Hematopoietic multipotent progenitor cell treated with erythropoietin and hydrocortisone succinate and interleukin-3 and kit ligand, for 4 days (in vitro differentiated cells): ENCODE results near the gene AMMECR1.
"Not testable (repeated sequence)": the region's sequence is repeated elsewhere in the genome, so short reads cannot be mapped to it uniquely, and the experiment has no call there.

Experiments
- DNase-seq: peaks from one replicate; pipeline ENCODE4 v3.0.0-alpha.2; 2015

The AMMECR1 gene

DNA sequence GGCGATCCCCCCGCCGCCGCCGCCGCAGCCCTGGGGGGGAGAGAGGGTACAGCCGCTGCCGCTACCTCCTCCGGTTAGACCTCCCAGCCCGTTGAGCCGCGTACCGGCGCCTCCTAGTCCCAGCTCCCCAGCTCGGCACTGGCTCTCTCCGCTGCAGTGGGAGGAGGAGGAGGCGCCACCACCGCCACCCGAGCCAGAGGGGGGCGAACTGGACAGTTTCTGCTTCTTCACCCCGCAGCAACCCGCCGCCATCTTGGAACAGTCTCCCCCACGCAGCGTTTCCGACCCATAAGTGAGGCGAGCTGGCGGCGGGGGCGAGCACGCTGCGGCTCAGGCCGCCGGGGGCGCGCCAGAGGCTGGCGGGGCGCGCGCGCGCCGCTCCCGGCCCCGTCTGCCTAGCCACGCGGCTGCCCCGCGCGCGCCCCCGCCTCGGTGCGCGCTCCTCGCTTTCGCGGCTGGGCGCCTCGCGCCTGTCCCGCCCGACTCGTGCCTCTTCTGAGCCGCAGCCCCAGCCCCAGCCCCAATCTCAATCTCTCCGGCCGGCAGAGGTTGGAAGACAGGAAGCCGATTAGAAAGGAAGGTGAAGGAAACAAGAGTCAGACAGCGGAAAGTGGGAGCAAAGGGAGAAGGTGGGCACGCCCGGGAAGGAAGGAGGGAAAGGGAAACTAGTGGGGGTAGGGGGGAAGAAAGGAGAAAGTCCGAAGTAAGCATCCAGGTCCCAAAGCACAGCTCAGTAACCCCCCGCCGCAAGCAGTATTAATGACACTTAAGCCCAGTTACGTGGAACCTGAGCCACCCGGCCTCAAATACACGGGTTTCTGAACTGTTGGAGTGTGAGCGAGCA lies at the start of gene AMMECR1:
Gene AMMECR1, minus strand, starts transcription at position 266 of the 844 bp plus-strand sequence. Its CDS starts 14 bp downstream, at position 252.
- peak; percentile 93 for DNase-seq

DNA sequence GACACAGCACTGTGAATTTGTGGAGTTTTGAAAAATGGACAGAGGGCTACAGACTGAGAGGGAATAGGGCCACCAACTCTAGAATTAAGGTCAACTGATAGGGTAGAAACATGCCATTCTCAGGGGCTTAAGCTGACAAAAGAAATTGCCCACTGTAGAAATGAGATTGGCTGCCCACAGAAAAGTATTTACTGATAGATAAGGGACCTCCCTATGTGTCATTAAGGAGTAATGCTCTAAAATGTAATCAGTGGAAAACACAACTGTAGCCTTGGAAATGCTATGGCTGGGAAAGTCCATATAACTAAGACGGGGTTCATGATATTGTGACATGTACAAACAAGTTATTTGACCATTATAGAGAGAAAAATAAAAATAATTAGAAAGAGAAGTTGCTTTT lies 45.4 kb upstream of the AMMECR1 start:
- peak; percentile 80 for DNase-seq

- no peak for DNase-seq
Observed at GRCh38 chrX:110359273-110359672, 41.4 kb upstream of the AMMECR1 start.

DNA sequence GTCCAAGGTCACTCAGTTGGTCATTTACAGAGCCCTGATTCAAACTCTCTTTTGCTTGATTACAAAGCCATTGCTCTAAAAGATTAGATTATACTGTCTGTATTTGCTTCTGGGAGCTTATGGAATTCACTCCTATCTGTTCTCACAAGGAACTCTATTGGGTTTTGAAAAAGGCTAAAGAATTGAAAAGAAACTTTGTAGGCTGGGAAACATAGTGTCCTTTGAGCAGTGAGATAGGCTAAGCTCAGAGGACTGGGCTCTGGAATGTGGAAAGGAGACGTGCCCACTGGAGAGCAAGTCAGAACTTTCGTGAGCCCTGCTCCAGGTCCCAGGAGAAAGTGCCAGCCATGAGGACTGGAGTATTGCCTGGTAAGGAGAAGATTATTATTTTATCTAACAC lies 40.7 kb upstream of the AMMECR1 start, which contains the start of gene RTL9:
Gene RTL9, plus strand, starts transcription at position 301 of the 400 bp plus-strand sequence. CDS start 91,770 bp downstream, outside the sequence.
- DNase-seq = no peak

GRCh38 chrX:110346681-110347080 lies 28.8 kb upstream of the AMMECR1 start:
- no peak for DNase-seq

GRCh38 chrX:110341189-110342035 lies 23.5 kb upstream of the AMMECR1 start:
- peak; percentile 60 for DNase-seq

DNA sequence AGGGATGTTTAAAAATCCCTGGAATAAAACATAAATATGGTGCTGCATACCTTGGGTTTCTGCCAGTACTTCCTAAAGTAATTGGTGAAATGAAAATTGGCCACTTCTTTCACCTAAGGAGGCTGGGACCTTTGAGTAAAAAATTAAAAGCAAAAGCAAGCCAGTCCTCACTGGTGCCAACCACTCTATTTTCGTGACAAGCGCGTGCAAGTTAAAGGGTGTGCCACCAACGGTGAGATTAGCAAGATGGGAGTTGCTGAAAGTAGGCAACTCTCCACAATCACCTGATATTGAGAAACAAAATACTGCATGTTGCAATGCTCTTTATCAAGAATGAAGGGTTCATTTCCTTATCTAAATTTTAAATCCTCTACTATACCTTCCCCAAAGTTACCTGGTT lies 21.1 kb upstream of the AMMECR1 start:
- peak; percentile 72 for DNase-seq

- not testable (repeated sequence) for DNase-seq
Observed at GRCh38 chrX:110333458-110333857, 15.6 kb upstream of the AMMECR1 start.

DNA sequence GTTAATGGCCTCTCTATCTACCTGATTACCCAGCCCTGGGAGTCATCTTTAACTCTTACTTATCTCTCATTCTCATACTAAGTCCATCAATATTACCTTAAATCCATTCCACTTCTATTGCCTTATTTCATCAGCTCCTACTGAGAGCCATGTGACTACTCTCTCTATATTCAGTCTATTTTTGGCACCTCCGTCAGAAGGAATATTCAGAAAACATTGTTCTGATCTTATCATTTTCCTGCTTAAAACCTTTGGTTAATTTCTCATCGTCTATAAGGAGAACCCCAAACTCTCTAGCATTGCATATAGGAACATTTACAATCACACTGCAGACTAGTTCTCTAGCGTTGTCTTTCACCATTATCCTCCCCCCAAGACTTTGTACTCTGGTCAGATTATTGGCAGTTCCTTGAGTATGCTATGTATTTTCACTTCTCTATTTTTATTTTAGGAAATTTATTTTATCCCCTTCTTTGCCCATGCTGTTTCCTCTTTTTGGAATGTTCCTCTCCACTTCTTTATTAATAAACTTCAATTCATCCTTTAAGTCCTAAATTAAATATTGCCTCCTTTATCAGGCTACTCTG lies 13.7 kb upstream of the AMMECR1 start:
- DNase-seq = no peak

DNA sequence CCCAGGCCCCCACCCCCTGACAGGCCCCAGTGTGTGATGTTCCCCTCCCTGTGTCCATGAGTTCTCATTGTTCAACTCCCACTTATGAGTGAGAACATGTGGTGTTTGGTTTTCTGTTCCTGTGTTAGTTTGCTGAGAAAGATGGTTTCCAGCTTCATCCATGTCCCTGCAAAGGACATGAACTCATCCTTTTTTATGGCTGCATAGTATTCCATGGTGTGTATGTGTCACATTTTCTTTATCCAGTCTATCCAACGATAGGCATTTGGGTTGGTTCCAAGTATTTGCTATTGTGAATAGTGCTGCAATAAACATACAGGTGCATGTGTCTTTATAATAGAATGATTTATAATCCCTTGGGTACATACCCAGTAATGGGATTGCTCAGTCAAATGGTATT lies 10.7 kb upstream of the AMMECR1 start:
- DNase-seq = not testable (repeated sequence)

- peak; percentile 63 for DNase-seq
Observed at GRCh38 chrX:110327336-110327735, 9.5 kb upstream of the AMMECR1 start.

DNA sequence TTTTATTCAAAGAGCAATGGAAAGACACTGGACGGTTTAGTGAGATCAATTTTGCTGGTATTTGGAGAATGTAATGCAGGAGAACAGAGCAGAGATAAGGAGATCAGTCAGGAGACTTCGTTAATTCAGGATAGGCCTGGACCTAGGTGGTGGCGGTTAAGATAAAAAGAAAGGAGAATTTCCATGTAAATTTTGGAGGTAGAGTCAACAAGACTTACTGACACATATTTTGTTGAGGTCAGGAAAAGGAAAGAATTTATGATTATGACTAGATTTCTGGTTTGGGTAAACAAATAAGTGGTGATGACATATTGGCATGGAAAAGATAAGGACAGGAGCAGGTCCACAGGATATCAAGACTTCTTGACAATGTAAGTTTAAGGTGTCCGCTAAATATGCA lies 8.8 kb upstream of the AMMECR1 start:
- DNase-seq = no peak

DNA sequence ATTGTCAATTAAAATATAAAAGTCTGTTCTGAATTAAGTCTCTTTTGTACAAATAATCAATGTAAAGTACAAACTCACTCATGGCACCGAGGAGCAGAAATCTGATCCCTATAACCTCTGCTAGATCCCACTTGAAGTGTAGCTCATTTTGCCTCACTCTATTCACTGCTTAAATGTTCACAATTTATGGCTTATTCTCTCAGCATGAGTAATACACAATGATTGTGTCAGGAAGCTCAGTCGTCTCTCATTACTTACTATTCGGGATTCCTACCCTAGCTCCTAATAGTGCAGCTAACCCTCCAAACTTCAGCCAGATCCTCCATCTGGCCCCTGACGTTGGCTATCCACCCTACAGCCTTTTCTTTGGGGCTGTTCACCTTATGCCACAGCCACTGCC lies 4.7 kb upstream of the AMMECR1 start:
- no peak for DNase-seq

GRCh38 chrX:110321670-110322069 lies 3.8 kb upstream of the AMMECR1 start:
- DNase-seq = peak; percentile 22

DNA sequence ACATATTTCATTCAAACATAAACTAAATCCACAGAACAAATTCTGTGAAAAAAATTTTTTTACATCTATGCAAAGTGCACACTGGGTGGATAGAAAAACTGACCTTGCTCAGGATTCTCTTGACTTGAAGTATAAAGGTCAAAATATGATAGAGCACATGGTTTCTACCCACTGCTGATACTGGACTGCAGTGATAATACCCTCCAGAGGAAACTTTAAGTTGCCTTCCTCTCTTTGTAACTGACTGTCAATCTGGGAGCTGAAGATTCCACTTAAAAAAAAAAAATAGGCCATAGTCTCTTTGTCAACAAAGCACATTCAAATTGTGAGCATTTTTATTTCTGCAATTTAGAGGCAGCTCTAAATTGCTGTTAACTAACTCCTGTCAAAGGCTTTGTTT lies 3.2 kb upstream of the AMMECR1 start:
- DNase-seq = peak; percentile 73

- DNase-seq = no peak
Observed at GRCh38 chrX:110320381-110320987, 2.6 kb upstream of the AMMECR1 start.

GRCh38 chrX:110318664-110318968 lies 731 bp upstream of the AMMECR1 start:
- no peak for DNase-seq

- peak; percentile 36 for DNase-seq
Observed at GRCh38 chrX:110317061-110317819, 645 bp downstream of the AMMECR1 start.

DNA sequence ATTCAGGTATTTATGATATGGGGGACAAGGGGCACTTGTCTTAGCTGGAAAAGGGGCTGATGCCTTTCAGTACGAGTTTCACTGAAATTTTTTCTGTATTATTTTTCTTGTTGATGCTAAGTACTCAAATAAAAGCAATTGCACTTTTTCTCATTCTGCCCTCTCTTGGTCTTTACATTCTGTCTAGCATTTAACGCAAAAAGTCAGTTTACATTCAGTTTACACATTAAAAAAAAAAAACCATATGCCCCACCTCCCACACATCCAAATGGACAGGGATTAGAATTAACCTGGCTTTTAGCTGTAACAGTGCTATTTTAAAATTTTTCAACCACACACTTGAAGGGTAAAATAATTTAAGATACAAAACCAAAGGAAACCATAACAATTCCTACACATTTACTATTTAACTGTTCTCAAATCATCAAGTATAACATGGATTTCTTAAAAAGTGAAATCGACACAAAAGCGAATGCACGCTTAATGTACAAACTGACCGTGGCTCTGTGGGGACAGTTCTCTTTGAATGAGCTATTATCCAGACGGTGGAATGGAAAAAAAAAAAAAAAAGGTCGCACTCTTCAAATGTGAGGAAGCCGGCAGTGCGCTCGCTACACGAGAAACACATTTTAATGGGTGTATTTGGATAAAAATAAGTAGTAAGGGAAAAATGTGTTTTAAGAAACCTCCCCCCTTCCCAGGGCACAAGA lies 1.4 kb downstream of the AMMECR1 start:
- DNase-seq = peak; percentile 39

GRCh38 chrX:110315551-110315950 lies 2.3 kb downstream of the AMMECR1 start:
- DNase-seq = no peak

DNA sequence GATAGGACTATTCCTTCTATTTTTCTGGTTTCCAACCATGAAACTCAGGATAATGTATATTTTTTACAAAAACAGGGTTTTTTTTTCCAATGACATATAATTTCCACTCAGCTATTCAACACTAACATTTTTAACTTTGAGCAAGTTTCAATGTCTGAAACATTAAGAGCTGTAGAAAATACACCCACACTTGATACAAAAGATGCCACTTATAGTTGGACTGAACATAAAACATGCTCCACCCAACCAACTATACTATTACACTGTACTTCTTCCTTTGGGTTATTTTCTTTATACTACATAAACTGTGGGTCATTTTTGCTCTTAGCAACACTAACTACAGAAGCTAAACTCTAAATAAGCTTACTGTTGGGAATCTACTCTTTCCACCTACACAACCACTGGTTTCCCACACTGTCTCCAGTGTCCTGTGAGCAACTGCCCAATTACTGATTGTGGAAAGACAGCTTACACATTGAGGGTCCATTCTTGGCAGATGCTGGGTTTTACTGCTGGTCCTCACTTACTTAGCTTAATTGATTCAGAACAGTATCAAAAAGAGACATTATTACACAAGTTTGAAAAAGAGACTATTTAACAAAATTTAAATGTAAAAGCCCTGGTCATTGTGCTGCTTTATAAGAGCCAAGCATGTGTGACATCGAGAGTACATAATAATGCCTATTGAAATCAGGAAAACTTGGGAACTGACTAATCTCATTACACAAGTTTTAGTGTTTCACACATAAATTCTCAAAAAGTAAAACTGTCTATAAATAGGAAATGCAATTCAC lies 6.3 kb downstream of the AMMECR1 start:
- DNase-seq = no peak
